DMS53 (cell line): Measurements from ENCODE around the gene RNF223.
A peak's percentile ranks its signal among the peaks of the same experiment; 100 is the strongest.
"Not testable (repeated sequence)": the region's sequence is repeated elsewhere in the genome, so short reads cannot be mapped to it uniquely, and the experiment has no call there.

Experiments
- DNase-seq: peaks from one replicate; lab custom pipeline; 2025; lab: John Stamatoyannopoulos, UW

The RNF223 gene

DNA sequence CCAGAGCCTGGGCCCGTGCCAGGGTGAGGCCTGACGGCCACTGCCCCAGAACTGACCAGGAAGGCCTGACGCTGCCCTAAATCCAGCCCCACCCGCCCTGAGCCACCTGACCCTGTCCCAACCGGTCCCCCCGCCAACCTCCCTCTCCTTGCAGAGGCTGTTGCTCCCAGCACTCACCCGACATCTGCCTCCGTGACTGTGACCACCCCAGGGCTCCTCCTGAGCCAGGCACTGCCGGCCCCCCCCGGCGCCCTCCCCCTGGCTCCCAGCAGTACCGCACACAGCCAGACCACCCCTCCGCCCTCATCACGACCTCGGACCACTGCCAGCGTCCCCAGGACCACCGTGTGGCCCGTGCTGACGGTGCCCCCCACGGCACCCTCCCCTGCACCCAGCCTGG, 27.9 kb downstream of the RNF223 start:
- no peak for DNase-seq

DNA sequence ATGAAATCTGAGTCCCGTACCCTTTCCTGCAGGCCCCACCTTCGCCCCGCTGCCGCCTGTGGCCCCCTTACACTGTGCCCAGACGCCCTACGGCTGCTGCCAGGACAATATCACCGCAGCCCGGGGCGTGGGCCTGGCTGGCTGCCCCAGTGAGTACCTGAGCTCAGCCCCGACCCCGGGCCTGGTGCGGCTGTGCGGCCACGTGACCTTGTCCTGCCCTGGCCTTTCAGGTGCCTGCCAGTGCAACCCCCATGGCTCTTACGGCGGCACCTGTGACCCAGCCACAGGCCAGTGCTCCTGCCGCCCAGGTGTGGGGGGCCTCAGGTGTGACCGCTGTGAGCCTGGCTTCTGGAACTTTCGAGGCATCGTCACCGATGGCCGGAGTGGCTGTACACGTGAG, 29.0 kb downstream of the RNF223 start:
- no peak for DNase-seq

DNA sequence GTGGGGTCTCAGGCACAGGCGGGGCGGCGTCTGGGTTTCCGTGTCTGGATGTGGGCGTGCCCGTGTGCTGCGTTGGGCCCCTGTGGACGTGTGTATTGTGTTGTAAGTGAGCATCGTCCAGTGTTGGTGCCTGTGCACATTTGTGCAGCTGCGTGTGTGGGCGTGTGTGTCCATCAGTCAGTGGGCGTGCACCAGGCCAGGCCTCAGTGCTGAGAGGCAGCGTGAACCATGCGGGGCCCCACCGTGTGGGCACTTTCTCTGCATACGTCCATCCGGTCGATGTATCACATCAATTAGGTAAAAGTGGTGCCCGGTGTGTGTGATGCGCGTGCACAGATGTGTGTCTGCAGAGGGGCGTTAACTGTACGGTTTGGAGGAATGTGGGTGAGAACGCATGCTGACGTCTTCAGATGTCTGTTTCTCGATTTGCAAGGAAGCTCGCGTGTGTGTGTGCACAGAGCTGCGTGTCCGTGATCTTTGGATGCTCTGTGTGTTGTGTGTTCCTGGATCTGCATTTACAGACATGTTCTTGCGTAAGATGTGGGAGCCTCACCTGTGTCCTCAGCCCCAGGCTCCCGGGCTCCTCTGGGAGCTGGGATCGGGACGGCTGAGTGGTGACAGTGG, 29.5 kb downstream of the RNF223 start:
- DNase-seq: no peak

GRCh38 chr1:1043921-1044320, 30.2 kb downstream of the RNF223 start:
- no peak for DNase-seq

DNA sequence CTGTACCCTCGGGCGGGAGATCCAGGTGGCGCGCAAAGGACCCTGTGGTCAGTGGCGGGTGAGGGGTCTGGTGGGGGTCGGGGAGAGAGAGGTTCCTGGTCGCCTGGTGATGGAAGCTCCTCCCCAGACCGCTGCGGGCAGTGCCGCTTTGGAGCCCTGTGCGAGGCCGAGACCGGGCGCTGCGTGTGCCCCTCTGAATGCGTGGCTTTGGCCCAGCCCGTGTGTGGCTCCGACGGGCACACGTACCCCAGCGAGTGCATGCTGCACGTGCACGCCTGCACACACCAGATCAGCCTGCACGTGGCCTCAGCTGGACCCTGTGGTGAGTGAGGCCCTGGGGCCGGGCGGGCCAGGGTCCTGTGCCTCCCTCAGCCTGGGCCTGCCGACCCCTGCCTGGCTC, 30.7 kb downstream of the RNF223 start:
- no peak for DNase-seq

GRCh38 chr1:1042835-1043234, 31.3 kb downstream of the RNF223 start:
- DNase-seq: no peak

DNA sequence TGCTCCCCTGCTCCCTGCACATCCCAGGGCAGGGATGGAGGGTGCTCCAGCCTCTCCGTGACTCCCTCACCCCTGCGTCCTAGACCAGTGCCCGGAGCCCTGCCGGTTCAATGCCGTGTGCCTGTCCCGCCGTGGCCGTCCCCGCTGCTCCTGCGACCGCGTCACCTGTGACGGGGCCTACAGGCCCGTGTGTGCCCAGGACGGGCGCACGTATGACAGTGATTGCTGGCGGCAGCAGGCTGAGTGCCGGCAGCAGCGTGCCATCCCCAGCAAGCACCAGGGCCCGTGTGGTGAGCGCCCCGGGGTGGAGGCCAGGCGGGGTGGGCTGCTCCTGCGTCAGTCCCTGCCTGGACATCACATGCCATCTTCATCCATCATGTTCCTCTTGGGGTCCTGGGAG, 32.2 kb downstream of the RNF223 start:
- DNase-seq: no peak

- DNase-seq: no peak
Measured at GRCh38 chr1:1041092-1041523, 33.0 kb downstream of the RNF223 start.

DNA sequence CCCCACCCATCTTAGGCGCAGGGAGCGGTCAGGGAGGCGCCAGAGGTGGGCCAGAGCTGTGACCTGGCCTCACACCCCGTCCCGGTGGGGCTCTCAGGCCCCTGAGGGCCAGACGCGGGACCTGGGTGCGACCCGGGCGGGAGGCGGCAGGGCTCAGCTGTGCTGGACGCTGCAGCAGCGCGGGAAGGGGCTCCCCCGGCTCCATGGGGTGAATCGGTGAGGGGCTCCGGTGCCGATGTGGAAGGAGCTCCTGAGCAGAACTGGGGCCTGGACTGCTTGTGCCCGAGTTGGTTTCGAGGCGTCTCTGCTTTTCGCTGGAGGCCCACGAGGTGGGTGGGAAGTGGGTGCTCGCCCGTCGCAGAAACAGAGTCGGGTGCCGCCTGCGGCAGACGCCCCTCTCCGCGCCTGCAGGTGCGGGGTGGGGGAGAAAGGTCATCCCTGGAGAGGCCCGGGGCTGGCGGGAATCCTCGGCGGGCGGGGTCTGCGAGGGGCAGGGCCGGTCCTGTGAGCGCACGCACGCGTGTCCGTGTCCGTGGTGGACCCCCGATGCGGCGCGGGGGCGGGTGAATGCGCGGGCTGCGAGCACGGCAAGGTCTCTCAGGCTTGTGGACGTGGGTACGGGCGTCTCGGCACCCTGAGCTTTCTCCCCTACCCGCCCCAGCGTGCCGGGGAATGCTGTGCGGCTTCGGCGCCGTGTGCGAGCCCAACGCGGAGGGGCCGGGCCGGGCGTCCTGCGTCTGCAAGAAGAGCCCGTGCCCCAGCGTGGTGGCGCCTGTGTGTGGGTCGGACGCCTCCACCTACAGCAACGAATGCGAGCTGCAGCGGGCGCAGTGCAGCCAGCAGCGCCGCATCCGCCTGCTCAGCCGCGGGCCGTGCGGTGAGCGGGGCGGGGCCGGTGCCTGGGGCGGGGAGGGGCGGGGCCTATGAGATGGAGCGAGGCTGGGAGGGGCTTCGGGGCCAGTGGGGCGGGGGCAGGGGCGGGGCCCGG, 33.8 kb downstream of the RNF223 start:
- peak; percentile 96 for DNase-seq

GRCh38 chr1:1039145-1039910, 34.8 kb downstream of the RNF223 start:
- DNase-seq: no peak

- no peak for DNase-seq
Measured at GRCh38 chr1:1038694-1039093, 35.4 kb downstream of the RNF223 start.

GRCh38 chr1:1037366-1038327, 36.5 kb downstream of the RNF223 start:
- no peak for DNase-seq

DNA sequence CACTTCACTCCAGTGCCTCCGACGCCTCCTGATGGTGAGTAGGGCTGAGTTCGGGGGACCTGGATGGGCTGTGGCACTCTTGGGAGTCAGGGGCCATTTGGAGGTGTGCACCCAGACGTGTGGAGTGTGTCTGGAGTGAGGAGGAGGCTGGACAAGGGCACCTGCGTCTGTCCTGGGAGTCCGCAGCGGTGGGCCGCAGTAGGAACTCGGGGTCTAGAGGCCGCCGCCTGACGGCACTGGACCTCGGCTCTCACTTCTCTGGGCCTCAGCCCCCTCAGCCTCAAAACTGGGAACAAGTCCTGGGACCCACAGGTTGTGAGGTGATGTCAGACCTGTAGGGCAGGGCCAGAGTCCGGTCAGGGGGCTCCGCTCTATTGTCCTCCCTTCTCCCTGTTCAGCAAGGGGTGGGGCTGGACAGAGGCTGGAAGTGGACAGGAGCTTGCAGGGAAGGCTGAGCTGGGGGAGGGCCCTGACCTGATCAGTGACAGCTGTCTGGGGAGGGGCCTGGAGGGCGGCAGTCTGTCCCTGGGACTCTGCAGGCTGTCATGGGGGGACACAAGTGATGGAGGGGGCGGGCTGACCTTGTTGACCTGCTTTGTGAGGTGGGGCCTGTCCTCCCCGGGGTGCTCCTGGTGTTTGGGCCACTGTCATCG, 38.7 kb downstream of the RNF223 start:
- DNase-seq: no peak

GRCh38 chr1:1034439-1034781, 39.7 kb downstream of the RNF223 start:
- DNase-seq: no peak

DNA sequence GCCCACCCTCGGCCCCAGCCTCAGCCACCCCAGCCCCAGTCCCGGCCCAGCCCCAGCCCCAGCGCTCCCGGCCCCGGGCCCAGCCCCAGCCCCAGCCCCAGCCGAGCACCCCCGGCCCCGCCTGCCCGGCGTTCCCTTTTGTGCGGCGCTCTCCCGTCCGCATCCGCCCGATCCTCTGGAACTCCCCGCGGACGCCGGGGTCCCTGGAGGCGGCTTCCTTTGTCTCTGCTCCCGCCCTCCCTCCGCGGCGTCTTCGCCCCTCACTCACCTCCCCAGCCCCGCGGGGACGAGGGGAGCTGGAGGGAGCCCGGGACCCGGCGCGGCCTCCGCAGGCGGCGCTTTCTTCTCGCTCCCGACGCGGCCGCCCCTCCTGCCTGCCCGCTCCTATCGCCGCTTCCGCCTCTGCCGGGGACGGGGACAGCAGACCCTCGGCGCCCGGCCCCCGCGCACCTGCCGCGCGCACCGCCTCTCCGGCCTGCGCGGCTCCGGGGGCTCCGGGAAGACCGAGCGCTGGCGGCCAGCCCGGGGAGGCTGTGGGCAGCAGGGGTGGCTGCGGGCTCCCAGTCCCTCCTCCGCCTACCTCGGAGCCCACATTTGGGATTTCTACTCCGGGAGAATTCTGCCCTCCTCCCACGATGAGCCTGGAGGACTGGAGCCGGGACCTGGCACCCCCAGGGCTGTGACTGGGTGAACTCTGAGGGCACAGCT, 40.2 kb downstream of the RNF223 start:
- DNase-seq: no peak

DNA sequence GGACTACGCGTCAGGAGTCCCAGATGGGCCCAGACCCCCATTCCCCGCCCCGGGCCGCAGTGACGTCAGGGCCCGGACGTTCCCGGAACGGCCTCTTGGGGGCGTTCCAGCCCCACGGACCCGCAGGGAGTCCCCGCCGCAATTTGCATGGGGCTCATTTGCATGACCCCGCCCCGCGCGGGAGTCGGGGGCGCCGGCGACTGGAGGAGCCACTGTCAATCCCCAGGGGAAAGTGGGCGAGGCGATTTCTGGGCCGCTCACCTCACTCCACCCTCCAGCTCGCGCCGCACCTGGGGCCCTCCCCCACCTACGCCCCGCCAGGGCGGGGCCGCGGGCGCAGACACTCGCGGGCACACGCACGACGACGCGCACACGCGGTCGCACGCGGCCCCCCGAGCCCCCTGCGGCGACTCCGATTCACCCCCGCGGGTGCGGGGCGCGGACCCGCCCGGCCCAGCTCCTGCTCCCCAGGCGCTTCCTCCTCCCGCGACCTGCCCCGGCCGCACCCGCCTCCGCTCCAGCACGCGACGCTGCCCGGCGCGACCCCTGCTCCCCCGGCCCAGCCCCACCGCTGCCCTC, 41.0 kb downstream of the RNF223 start:
- DNase-seq: no peak

GRCh38 chr1:1032424-1032823, 41.7 kb downstream of the RNF223 start:
- DNase-seq: no peak

GRCh38 chr1:1031659-1032235, 42.4 kb downstream of the RNF223 start:
- DNase-seq: no peak

GRCh38 chr1:1030867-1031658, 43.0 kb downstream of the RNF223 start:
- DNase-seq: not testable (repeated sequence)
